ENCODE results near the gene ARHGAP25. TPM values are rescaled to one million over a fixed set of nuclear protein-coding genes. Genes with fewer than 3 reads are reported as not detected.

Gene ARHGAP25
- total RNA-seq, 1 experiment from 2014 or later: 0.27 TPM

DNA sequence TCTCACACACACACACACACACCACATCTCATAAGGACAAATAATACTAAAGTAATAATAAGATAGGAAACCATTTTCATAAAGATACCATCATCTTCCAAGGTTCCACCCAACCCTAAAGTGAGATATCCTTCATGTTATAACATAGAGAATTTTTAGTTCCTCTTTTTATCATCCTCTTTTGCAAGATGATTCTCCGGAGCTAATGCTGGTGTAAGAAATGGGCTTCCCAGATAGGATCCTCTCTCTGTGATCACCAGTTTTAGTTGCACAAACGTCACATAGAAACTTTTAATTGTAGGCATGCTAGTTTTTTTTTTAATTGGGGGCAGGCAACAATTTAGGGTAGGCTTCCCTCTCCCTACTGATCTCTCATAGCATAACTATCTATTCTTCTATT, 49.6 kb downstream of the ARHGAP25 start:
- ChIA-PET RAD21 (ENCODE audit: low non-redundant PET in 1 of 2, low total read pairs in 2 of 2, uncharacterized antibody in 2 of 2, unreplicated experiment in 2 of 2) (no interaction called here), POLR2A (no interaction called here), CTCF (no interaction called here)
- H3K27ac ChIP-seq (ENCODE audit: low read depth, low read length): no peak overlapping the region
- no peaks in the 10 kb centered on the region for H4K20me1 ChIP-seq (ENCODE audit: insufficient read depth)
- no peaks in the 10 kb centered on the region for H3K36me3 ChIP-seq (ENCODE audit: control insufficient read depth in 1 of 2, insufficient read depth in 2 of 2, low read length in 2 of 2)
- TF ChIP-seq YY1 (IDR thresholded peaks at IDR 0.05; ENCODE audit: extremely low read depth, insufficient replicate concordance, low read depth, low read length) (no peak), TCF7L2 (IDR thresholded peaks at IDR 0.05; ENCODE audit: borderline replicate concordance, extremely low read depth, insufficient read depth, insufficient read length) (no peak), EZH2phosphoT487 (IDR thresholded peaks at IDR 0.05; ENCODE audit: borderline replicate concordance) (no peak), POLR2AphosphoS5 (IDR thresholded peaks at IDR 0.05; ENCODE audit: low read depth, low read length) (no peak), ZNF274 (IDR thresholded peaks at IDR 0.05; ENCODE audit: low read depth, low read length) (no peak), RAD21 (IDR thresholded peaks at IDR 0.05; ENCODE audit: low read depth) (no peak), CEBPB (IDR thresholded peaks at IDR 0.05; ENCODE audit: low read depth) (no peak), SIN3A (IDR thresholded peaks at IDR 0.05; ENCODE audit: low read depth) (no peak), SRF (IDR thresholded peaks at IDR 0.05; ENCODE audit: low read depth) (no peak), EGR1 (IDR thresholded peaks at IDR 0.05; ENCODE audit: low read depth) (no peak), POLR2A (IDR thresholded peaks at IDR 0.05; ENCODE audit: borderline replicate concordance, extremely low read depth, insufficient read depth, insufficient read length) (no peak), CBX3 (IDR thresholded peaks at IDR 0.05; ENCODE audit: low read depth) (no peak), ELF1 (IDR thresholded peaks at IDR 0.05; ENCODE audit: borderline replicate concordance, low read depth) (no peak)
- TF ChIP-seq, protein P1, sequence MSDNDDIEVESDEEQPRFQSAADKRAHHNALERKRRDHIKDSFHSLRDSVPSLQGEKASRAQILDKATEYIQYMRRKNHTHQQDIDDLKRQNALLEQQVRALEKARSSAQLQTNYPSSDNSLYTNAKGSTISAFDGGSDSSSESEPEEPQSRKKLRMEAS (IDR thresholded peaks at IDR 0.05): no peak
- TF ChIP-seq, protein P2, sequence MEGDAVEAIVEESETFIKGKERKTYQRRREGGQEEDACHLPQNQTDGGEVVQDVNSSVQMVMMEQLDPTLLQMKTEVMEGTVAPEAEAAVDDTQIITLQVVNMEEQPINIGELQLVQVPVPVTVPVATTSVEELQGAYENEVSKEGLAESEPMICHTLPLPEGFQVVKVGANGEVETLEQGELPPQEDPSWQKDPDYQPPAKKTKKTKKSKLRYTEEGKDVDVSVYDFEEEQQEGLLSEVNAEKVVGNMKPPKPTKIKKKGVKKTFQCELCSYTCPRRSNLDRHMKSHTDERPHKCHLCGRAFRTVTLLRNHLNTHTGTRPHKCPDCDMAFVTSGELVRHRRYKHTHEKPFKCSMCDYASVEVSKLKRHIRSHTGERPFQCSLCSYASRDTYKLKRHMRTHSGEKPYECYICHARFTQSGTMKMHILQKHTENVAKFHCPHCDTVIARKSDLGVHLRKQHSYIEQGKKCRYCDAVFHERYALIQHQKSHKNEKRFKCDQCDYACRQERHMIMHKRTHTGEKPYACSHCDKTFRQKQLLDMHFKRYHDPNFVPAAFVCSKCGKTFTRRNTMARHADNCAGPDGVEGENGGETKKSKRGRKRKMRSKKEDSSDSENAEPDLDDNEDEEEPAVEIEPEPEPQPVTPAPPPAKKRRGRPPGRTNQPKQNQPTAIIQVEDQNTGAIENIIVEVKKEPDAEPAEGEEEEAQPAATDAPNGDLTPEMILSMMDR (IDR thresholded peaks at IDR 0.05 in 2 of 3, conservative IDR thresholded peaks at IDR 0.05 in 1 of 3; ENCODE audit: borderline replicate concordance in 1 of 3, insufficient read depth in 1 of 3, low read depth in 2 of 3, low read length in 2 of 3): no peak
- TF ChIP-seq, protein P3, sequence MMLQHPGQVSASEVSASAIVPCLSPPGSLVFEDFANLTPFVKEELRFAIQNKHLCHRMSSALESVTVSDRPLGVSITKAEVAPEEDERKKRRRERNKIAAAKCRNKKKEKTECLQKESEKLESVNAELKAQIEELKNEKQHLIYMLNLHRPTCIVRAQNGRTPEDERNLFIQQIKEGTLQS (IDR thresholded peaks at IDR 0.05): no peak
- TF ChIP-seq, protein P4, sequence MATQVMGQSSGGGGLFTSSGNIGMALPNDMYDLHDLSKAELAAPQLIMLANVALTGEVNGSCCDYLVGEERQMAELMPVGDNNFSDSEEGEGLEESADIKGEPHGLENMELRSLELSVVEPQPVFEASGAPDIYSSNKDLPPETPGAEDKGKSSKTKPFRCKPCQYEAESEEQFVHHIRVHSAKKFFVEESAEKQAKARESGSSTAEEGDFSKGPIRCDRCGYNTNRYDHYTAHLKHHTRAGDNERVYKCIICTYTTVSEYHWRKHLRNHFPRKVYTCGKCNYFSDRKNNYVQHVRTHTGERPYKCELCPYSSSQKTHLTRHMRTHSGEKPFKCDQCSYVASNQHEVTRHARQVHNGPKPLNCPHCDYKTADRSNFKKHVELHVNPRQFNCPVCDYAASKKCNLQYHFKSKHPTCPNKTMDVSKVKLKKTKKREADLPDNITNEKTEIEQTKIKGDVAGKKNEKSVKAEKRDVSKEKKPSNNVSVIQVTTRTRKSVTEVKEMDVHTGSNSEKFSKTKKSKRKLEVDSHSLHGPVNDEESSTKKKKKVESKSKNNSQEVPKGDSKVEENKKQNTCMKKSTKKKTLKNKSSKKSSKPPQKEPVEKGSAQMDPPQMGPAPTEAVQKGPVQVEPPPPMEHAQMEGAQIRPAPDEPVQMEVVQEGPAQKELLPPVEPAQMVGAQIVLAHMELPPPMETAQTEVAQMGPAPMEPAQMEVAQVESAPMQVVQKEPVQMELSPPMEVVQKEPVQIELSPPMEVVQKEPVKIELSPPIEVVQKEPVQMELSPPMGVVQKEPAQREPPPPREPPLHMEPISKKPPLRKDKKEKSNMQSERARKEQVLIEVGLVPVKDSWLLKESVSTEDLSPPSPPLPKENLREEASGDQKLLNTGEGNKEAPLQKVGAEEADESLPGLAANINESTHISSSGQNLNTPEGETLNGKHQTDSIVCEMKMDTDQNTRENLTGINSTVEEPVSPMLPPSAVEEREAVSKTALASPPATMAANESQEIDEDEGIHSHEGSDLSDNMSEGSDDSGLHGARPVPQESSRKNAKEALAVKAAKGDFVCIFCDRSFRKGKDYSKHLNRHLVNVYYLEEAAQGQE (IDR thresholded peaks at IDR 0.05; ENCODE audit: low read depth): no peak
- no TSS peak for BruUV-seq (replicated peaks)
- DNase-seq (ENCODE audit: low read depth, low spot score) (no peak), ATAC-seq (no peak)
- no peak overlapping the region for H3K4me3 ChIP-seq (replicated peaks in 1 of 2; ENCODE audit: low read depth in 1 of 2, low read length in 2 of 2)
- H3K9me3 ChIP-seq (ENCODE audit: control insufficient read depth in 1 of 2, insufficient read depth in 1 of 2, low read depth in 1 of 2, low read length in 2 of 2): no peaks in the 10 kb centered on the region
- H3K9ac ChIP-seq (ENCODE audit: low read length): no peak overlapping the region
- no peaks in the 10 kb centered on the region for H3K4me1 ChIP-seq (ENCODE audit: control insufficient read depth in 1 of 2, insufficient read depth in 2 of 2, low read length in 2 of 2)
- H2AFZ ChIP-seq (ENCODE audit: low read depth, low read length, poor library complexity, severe bottlenecking): no peak overlapping the region
- H3K79me2 ChIP-seq (ENCODE audit: insufficient read depth, low read length): no peaks in the 10 kb centered on the region
- no peak overlapping the region for H3K4me2 ChIP-seq (ENCODE audit: low read length)
- intact Hi-C loops (cut with micrococcal nuclease): no loop called here
- H3K9me2 ChIP-seq (ENCODE audit: insufficient read depth): no peaks in the 10 kb centered on the region
- H3K27me3 ChIP-seq (ENCODE audit: insufficient read depth, low read length): no peaks in the 10 kb centered on the region; the same call in 1 of the 2 replicates
